HFF-Myc (cell line): ENCODE measurements around the gene YY1.
"Not testable (repeated sequence)": the region's sequence is repeated elsewhere in the genome, so short reads cannot be mapped to it uniquely, and the experiment has no call there.

Experiments used
- DNase-seq: peaks from one replicate; pipeline ENCODE4 v3.0.0-alpha.2; 2011; ENCODE audit warnings: low read depth; ENCODE audit errors: extremely low read depth
- H3K4me3 ChIP-seq: replicated peaks from 2 replicates; pipeline ENCODE4 v1.5.1; 2011; ENCODE audit warnings: low read depth, mild to moderate bottlenecking, control low read depth, low read length
- CTCF ChIP-seq: IDR thresholded peaks from 2 replicates; pipeline ENCODE4 v1.5.1; 2012; ENCODE audit warnings: mild to moderate bottlenecking, low read depth, low read length, control low read depth; ENCODE audit errors: missing control alignments

YY1 gene

DNA sequence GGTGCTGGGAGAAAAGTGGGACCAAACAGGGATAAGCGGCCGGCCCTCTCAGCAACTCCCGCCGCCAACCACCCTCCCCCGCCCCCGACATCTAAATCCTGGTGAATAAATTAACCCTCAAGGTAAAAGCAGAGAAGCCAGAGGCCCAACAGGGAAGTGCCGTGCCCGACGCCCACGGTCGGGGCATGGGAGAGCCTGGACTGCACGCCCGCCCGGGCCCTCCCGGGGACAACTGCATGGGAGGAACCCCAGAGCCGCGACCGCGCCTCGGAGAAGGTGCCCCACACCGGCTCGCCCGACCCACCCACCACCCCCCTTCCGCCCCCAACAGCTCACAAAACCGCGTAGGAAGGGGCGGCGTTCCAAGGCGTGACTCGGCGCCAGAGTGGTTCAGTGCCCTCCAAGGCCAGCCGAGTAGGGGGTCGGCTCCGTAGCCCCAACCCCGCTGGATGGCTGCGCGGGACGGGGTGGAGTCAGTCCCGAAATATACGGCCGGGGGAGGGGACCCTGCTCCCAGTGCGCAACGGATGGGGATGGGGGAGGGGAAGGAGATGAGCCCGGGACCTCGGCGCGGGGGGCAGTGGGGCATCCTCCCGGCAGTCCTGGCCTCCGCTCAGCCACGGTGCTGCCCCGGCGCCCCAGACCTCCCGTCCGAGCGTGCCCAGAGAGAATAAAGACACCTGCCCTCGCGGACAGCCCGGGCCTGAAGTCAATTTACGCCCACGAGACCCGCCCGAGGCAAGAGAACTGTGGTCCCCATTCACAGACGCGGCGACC lies 66.6 kb downstream of the YY1 start:
- TF ChIP-seq CTCF = no peak
- DNase-seq = no peak
- H3K4me3 ChIP-seq = peak overlapping the region; percentile 69

- peak within 1 kb of the TSS; percentile 69 for H3K4me3 ChIP-seq
- no peak for TF ChIP-seq CTCF
- no peak for DNase-seq
Measured at GRCh38 chr14:100306101-100306997, 67.4 kb downstream of the YY1 start, which contains the start of gene SLC25A29. TSS of gene SLC25A29 (minus strand) at chr14:100306444. CDS start at chr14:100306232, 212 bp downstream.

GRCh38 chr14:100306998-100307765 lies 68.2 kb downstream of the YY1 start:
- no peak for DNase-seq
- peak overlapping the region; percentile 69 for H3K4me3 ChIP-seq
- no peak for TF ChIP-seq CTCF

- no peak for TF ChIP-seq CTCF
- no peak for DNase-seq
- H3K4me3 ChIP-seq = peak overlapping the region; percentile 69
Measured at GRCh38 chr14:100307766-100308426, 69.0 kb downstream of the YY1 start.

DNA sequence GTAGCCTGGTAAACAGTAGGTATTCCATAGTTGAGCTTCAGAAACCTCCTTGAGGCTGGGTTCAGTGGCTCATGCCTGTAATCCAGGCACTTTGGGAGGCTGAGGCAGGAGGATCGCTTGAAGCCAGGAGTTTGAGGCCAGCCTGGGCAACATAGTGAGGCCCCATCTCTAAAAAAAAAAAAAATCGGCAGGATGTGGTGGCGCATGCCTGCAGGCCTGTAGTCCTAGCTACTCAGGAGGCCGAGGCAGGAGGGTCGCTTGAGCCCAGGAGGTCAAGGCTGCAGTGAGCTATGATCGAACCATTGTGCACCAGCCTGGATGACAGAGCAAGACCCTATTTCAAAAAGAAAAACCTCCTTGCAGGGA lies 69.5 kb downstream of the YY1 start:
- not testable (repeated sequence) for DNase-seq, H3K4me3 ChIP-seq

DNA sequence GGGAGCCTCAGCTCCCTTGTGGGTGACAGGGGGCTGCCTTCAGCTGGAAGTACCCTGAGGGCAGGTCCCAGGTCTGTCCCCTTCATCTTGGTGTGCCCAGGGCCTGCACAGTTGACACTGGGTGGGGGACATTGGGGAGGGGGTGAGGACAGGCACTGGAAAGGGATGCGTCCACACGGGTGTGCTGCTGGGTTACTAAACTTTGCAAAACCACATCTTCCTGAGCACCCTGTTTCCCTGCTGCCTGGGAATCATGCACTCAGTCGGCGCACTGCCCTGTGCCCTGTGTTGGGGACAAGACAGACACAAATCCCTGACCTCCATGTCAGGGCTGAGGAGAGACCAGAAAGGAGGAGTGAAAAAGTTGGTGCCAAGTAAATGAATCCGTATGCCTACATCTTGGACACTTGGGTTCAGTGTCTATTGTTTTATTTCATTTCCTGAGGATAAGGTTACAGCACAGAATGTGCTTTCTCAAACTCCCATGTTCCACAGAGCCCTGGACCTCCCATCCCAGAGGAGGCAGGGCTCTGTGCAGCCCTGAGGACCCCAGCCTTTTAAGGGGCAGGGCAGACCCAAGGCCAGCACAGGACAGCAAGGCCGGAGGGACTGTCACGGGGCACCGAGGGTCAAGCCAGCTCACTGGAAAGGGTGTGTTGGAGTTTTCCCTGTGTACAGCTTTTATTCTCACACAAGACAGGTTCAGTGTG lies 70.2 kb downstream of the YY1 start:
- DNase-seq = no peak
- H3K4me3 ChIP-seq = no peak overlapping the region
- no peak for TF ChIP-seq CTCF

DNA sequence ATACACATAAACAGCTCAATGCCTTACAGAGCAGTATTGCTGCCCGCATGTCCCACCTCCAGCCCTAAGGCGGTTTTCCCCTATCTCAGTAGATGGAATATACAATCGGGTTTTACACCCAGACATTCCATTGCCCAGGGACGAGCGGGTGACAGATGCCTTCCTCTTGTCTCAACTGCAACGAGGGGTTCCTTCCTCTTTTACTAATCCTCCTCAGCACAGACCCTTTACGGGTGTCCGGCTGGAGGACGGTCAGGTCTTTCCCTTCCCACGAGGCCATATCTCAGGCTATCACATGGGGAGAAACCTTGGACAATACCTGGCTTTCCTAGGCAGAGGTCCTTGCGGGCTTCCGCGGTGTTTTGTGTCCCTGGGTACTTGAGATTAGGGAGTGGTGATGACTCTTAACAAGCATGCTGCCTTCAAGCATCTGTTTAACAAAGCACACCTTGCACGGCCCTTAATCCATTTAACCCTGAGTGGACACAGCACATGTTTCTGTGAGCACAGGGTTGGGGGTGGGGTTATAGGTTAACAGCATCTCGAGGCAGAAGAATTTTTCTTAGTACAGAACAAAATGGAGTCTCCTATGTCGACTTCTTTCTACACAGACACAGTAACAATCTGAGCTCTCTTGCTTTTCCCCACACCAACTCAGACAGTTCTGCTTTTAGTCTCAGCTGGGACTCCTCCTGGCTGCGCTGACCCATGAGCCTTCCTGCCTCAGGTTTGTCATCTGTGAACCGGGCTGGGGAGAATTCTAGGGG lies 73.3 kb downstream of the YY1 start:
- H3K4me3 ChIP-seq, DNase-seq: not testable (repeated sequence)
